NB4 (cell line): ENCODE data around the gene ROPN1.
"Not testable (repeated sequence)": the region's sequence is repeated elsewhere in the genome, so short reads cannot be mapped to it uniquely, and the experiment has no call there.

Source experiments
- CTCF ChIP-seq: IDR thresholded peaks from one replicate; pipeline ENCODE4 v1.5.1; 2012; ENCODE audit warnings: low read depth, low read length
- MAX ChIP-seq: IDR thresholded peaks from 2 replicates; pipeline ENCODE4 v1.6.1; 2011; ENCODE audit warnings: low read depth, low read length
- POLR2A ChIP-seq: IDR thresholded peaks from 2 replicates; pipeline ENCODE4 v1.6.1; 2011; ENCODE audit warnings: mild to moderate bottlenecking; ENCODE audit not compliant: insufficient read length; ENCODE audit errors: extremely low read depth

GRCh38 chr3:123981317-123981716 is 10.6 kb downstream of the ROPN1 start:
- TF ChIP-seq POLR2A, CTCF, MAX: not testable (repeated sequence)
